A549 (cell line): ENCODE results near the gene CYP4F2. TPM values are rescaled to one million over a fixed set of nuclear protein-coding genes. Genes with fewer than 3 reads are reported as not detected.
"Not testable (repeated sequence)": the region's sequence is repeated elsewhere in the genome, so short reads cannot be mapped to it uniquely, and the experiment has no call there.

Source experiments
- ATAC-seq, 2 experiments: fragments of 200-7000 bp in 1 of 2; fragments of >200 bp in 1 of 2; cut with Nextera tagmentation in 1 of 2; cut with Tn5 transposase in 1 of 2; 3 replicates each; pipeline versions ENCODE4 v1.8.0 to v1.9.1; 2018 to 2020; ENCODE audit warnings: mild to moderate bottlenecking in 1 of 2, moderate library complexity in 1 of 2
- CTCF ChIA-PET: fragments of 300-600 bp; sonication (Branson Sonifier 250); formaldehyde crosslinking; extraction: SDS; loops from one replicate; lab custom pipeline; 2021; ENCODE audit warnings: antibody characterized with exemption, inconsistent platforms; lab: Yijun Ruan, JAX
- POLR2A ChIA-PET: fragments of 350-600 bp; formaldehyde crosslinking; extraction: SDS; loops from one replicate; lab custom pipeline; 2021; ENCODE audit warnings: antibody characterized with exemption, inconsistent platforms; lab: Yijun Ruan, JAX
- DNase-seq, 2 experiments: peaks; one replicate each; pipeline versions ENCODE4 v3.0.0 to v3.0.0-alpha.2; 2011 to 2016; ENCODE audit warnings: low read depth in 1 of 2, low spot score in 1 of 2
- FAIRE-seq: peaks from 2 replicates; lab custom pipeline; 2011; peaks lifted over from hg19 to GRCh38; lab: Jason Lieb, UNC
- H3K27ac ChIP-seq, 2 experiments: fragments of >200 bp; sonication (Bioruptor Twin); formaldehyde crosslinking; 3 replicates each; pipeline ENCODE4 v1.5.1; 2016 to 2017
- H3K4me1 ChIP-seq: fragments of >200 bp; sonication (Bioruptor Twin); formaldehyde crosslinking; 3 replicates; pipeline ENCODE4 v1.6.1; 2016
- H3K4me2 ChIP-seq: fragments of >200 bp; sonication (Bioruptor Twin); formaldehyde crosslinking; 3 replicates; pipeline ENCODE4 v1.6.1; 2016
- H3K4me3 ChIP-seq: fragments of >200 bp; sonication (Bioruptor Twin); formaldehyde crosslinking; 3 replicates; pipeline ENCODE4 v1.5.1; 2016
- H3K9me3 ChIP-seq: fragments of >200 bp; sonication (Bioruptor Twin); formaldehyde crosslinking; 3 replicates; pipeline ENCODE4 v1.6.1; 2016
- CHD2 ChIP-seq: fragments of 150-350 bp; IDR thresholded peaks from 2 replicates; pipeline ENCODE4 v1.6.1; 2014; ENCODE audit warnings: low read length; ENCODE audit not compliant: partially characterized antibody
- ELK1 ChIP-seq: fragments of 150-350 bp; IDR thresholded peaks from 2 replicates; pipeline ENCODE4 v1.6.1; 2014; ENCODE audit warnings: low read depth, mild to moderate bottlenecking, low read length
- ESRRA ChIP-seq: fragments of 150-350 bp; IDR thresholded peaks from 2 replicates; pipeline ENCODE4 v1.6.1; 2014; ENCODE audit warnings: mild to moderate bottlenecking, low read length, borderline replicate concordance
- HOXB13 ChIP-seq: fragments of 250-450 bp; sonication (Bioruptor Pico); IDR thresholded peaks from 2 replicates; pipeline ENCODE4 v1.5.0; 2020; ENCODE audit warnings: low read depth, mild to moderate bottlenecking, moderate library complexity
- HOXB5 ChIP-seq: fragments of 250-450 bp; sonication (Bioruptor Pico); IDR thresholded peaks from 2 replicates; pipeline ENCODE4 v1.5.0; 2020; ENCODE audit warnings: mild to moderate bottlenecking, moderate library complexity
- JUNB ChIP-seq: fragments of >200 bp; sonication (Bioruptor Twin); formaldehyde crosslinking; IDR thresholded peaks from 2 replicates; pipeline ENCODE4 v1.6.1; 2016
- MAX ChIP-seq: IDR thresholded peaks from 2 replicates; pipeline ENCODE4 v1.6.1; 2012
- MAZ ChIP-seq: fragments of 150-350 bp; IDR thresholded peaks from 2 replicates; pipeline ENCODE4 v1.6.1; 2014; ENCODE audit warnings: antibody characterized with exemption, low read depth, low read length, borderline replicate concordance
- NFE2L2 ChIP-seq: fragments of 150-350 bp; conservative IDR thresholded peaks from 2 replicates; pipeline ENCODE4 v1.6.1; 2014; ENCODE audit warnings: low read length
- PBX3 ChIP-seq: IDR thresholded peaks from 2 replicates; pipeline ENCODE4 v1.6.1; 2012
- RARB ChIP-seq: fragments of 250-450 bp; sonication (Bioruptor Pico); IDR thresholded peaks from 2 replicates; pipeline ENCODE4 v1.8.0; 2021; ENCODE audit warnings: mild to moderate bottlenecking, moderate library complexity
- RCOR1 ChIP-seq: fragments of 150-350 bp; IDR thresholded peaks from 2 replicates; pipeline ENCODE4 v1.6.1; 2014; ENCODE audit warnings: antibody characterized with exemption, low read length, low read depth
- REST ChIP-seq: fragments of 200-600 bp; sonication (generic); IDR thresholded peaks from 2 replicates; pipeline ENCODE4 v1.6.1; 2016; ENCODE audit warnings: antibody characterized with exemption, mild to moderate bottlenecking, moderate library complexity
- SMC3 ChIP-seq: fragments of >200 bp; sonication (Bioruptor Twin); formaldehyde crosslinking; IDR thresholded peaks from 3 replicates; pipeline ENCODE4 v1.6.1; 2018; ENCODE audit warnings: inconsistent platforms
- TFCP2L1 ChIP-seq: fragments of 250-450 bp; sonication (Bioruptor Pico); IDR thresholded peaks from 2 replicates; pipeline ENCODE4 v1.5.0; 2021; ENCODE audit warnings: mild to moderate bottlenecking
- TP53 ChIP-seq: fragments of 250-450 bp; sonication (Bioruptor Pico); IDR thresholded peaks from 2 replicates; pipeline ENCODE4 v1.5.0; 2021; ENCODE audit warnings: mild to moderate bottlenecking, moderate library complexity
- ZFP36 ChIP-seq: fragments of 450-650 bp; IDR thresholded peaks from 2 replicates; pipeline ENCODE4 v1.6.1; 2014; ENCODE audit warnings: borderline replicate concordance; ENCODE audit not compliant: partially characterized antibody
- WGBS: methylation state at CpG from one replicate; pipeline ENCODE4 v1.1.6; 2017; ENCODE audit errors: missing lambda C conversion rate; 5-methylcytosine and 5-hydroxymethylcytosine counted together
- polyA plus RNA-seq, 4 experiments: library from polyadenylated mRNA; depleted of rRNA in 3 of 4; stranded (reverse); fragments of >200 nt; fragmentation: RNase III in 1 of 4; extraction: RNeasy Plus Mini Kit Qiagen cat#74134 plus additional on column Dnase treatment in 1 of 4; gene quantifications; 2 replicates in 3 of 4; 3 replicates in 1 of 4; pipeline ENCODE4 v1.2.3, GENCODE V29; 2011 to 2017

Gene CYP4F2
- polyA plus RNA-seq, 2 of the 4 experiments (the other 2 are of a cell fraction): 0.13 to 0.43 TPM

GRCh38 chr19:15899561-15899960, 1.7 kb upstream of the CYP4F2 start:
- H3K27ac ChIP-seq, CTCF ChIA-PET, H3K4me2 ChIP-seq, ATAC-seq, DNase-seq, H3K4me3 ChIP-seq, POLR2A ChIA-PET, FAIRE-seq, H3K9me3 ChIP-seq, H3K4me1 ChIP-seq: not testable (repeated sequence)
- 88% methylated on average over 11 of the region's 30 CpGs for WGBS

- TF ChIP-seq TP53 (no peak), MAX (no peak), RARB (no peak), RCOR1 (no peak), MAZ (no peak), SMC3 (no peak), PBX3 (no peak), CHD2 (no peak), ZFP36 (no peak), REST (no peak), TFCP2L1 (CRISPR knock-in tag) (no peak)
- TF ChIP-seq, all 56 proteins: peak for 0
- H3K4me1 ChIP-seq: no peaks in the 10 kb centered on the region
- WGBS: 66% methylated on average over 16 of the region's 16 CpGs
- H3K4me3 ChIP-seq: no peak overlapping the region
- ATAC-seq (no peak), DNase-seq (no peak), FAIRE-seq (no peak)
- no peak overlapping the region for H3K27ac ChIP-seq
- H3K4me2 ChIP-seq: no peak overlapping the region
- no peaks in the 10 kb centered on the region for H3K9me3 ChIP-seq
- ChIA-PET POLR2A (no interaction called here), CTCF (no interaction called here)
These were observed 692 bp downstream of the CYP4F2 start for GRCh38 chr19:15897026-15897737.

- no peak overlapping the region for H3K4me2 ChIP-seq
- DNase-seq: no peak
- POLR2A ChIA-PET: no interaction called here
- CTCF ChIA-PET: interaction anchor here (0.6 kb wide), 1 partner anchor 10 kb away, joined by 4 read pairs; no protein-coding TSS in a partner anchor
- TF ChIP-seq CHD2: no peak
- no peak for TF ChIP-seq HOXB5
- no peak for TF ChIP-seq ELK1
- TF ChIP-seq NFE2L2: no peak
- no peak for TF ChIP-seq PBX3
- TF ChIP-seq HOXB13 (CRISPR knock-in tag): no peak
- no peak for TF ChIP-seq JUNB
- no peak for TF ChIP-seq ESRRA
- FAIRE-seq: no peak
- H3K4me3 ChIP-seq: no peak overlapping the region
- WGBS: 24% methylated on average over 4 of the region's 4 CpGs
- ATAC-seq: no peak
- no peak overlapping the region for H3K27ac ChIP-seq
- H3K9me3 ChIP-seq: no peaks in the 10 kb centered on the region
- no peaks in the 10 kb centered on the region for H3K4me1 ChIP-seq
These were observed 1.9 kb downstream of the CYP4F2 start for GRCh38 chr19:15895876-15896430.
